Neural progenitor cell (in vitro differentiated cells): ENCODE results near the gene CAPN2.

Source experiments
- EZH2 ChIP-seq: fragments of 200-600 bp; sonication (generic); IDR thresholded peaks from 2 replicates; pipeline ENCODE4 v1.6.1; 2017; ENCODE audit warnings: antibody characterized with exemption, mild to moderate bottlenecking, moderate library complexity
- TF ChIP-seq, protein P1 (sequence below): fragments of 200-600 bp; sonication (generic); IDR thresholded peaks from 2 replicates; pipeline ENCODE4 v1.5.1; 2017; ENCODE audit warnings: antibody characterized with exemption, mild to moderate bottlenecking

DNA sequence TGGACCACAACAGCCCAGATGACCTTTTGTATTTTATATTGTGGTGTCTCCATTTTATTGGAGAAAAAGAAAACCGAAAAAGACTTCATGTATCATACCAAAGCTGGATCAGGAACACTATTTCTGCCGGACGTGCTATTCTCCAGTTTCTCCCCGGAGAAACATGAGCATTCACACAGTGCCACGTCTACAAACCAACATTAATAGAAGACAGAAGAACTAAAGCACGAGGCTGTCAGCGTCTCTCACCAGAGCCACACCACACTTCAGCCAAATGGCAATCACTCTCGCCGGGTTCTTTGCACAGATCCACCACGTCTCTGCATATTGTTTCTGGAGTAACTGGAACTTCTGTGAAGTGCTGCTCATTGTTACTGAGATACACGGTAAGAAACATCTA is 108.6 kb downstream of the CAPN2 start:
- TF ChIP-seq, protein P1, sequence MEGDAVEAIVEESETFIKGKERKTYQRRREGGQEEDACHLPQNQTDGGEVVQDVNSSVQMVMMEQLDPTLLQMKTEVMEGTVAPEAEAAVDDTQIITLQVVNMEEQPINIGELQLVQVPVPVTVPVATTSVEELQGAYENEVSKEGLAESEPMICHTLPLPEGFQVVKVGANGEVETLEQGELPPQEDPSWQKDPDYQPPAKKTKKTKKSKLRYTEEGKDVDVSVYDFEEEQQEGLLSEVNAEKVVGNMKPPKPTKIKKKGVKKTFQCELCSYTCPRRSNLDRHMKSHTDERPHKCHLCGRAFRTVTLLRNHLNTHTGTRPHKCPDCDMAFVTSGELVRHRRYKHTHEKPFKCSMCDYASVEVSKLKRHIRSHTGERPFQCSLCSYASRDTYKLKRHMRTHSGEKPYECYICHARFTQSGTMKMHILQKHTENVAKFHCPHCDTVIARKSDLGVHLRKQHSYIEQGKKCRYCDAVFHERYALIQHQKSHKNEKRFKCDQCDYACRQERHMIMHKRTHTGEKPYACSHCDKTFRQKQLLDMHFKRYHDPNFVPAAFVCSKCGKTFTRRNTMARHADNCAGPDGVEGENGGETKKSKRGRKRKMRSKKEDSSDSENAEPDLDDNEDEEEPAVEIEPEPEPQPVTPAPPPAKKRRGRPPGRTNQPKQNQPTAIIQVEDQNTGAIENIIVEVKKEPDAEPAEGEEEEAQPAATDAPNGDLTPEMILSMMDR, result no peak
- no peak for TF ChIP-seq EZH2
